Bronchial epithelial cell (primary cell): ENCODE data around the gene POLR1H. TPM values are rescaled to one million over a fixed set of nuclear protein-coding genes. Genes with fewer than 3 reads are reported as not detected.

Experiments used
- DNase-seq: peaks from one replicate; pipeline ENCODE4 v3.0.0-alpha.2; 2010; ENCODE audit warnings: low read depth
- FAIRE-seq: peaks from 2 replicates; lab custom pipeline; 2011; peaks lifted over from hg19 to GRCh38; lab: Jason Lieb, UNC
- H3K27me3 ChIP-seq: 2 replicates; pipeline ENCODE4 v1.5.1; 2011; ENCODE audit warnings: low read length; ENCODE audit not compliant: control insufficient read depth, insufficient read depth
- H3K36me3 ChIP-seq: 2 replicates; pipeline ENCODE4 v1.5.1; 2011; ENCODE audit warnings: low read length; ENCODE audit not compliant: control insufficient read depth, insufficient read depth
- H3K4me3 ChIP-seq: 2 replicates; pipeline ENCODE4 v1.5.1; 2011; ENCODE audit warnings: mild to moderate bottlenecking, low read depth, low read length, control low read depth
- total RNA-seq: library from RNA; depleted of rRNA; stranded (reverse); fragments of >200 nt; gene quantifications from 2 replicates; pipeline ENCODE4 v1.2.1, GENCODE V29; 2014
- TF ChIP-seq, protein P1 (sequence below): IDR thresholded peaks from 2 replicates; pipeline ENCODE4 v1.5.1; 2011; ENCODE audit warnings: mild to moderate bottlenecking, moderate library complexity, low read length, control low read depth, inconsistent platforms; ENCODE audit not compliant: insufficient read depth, severe bottlenecking

POLR1H gene
- total RNA-seq, 1 donor from 2014 or later = 62.1 TPM

DNA sequence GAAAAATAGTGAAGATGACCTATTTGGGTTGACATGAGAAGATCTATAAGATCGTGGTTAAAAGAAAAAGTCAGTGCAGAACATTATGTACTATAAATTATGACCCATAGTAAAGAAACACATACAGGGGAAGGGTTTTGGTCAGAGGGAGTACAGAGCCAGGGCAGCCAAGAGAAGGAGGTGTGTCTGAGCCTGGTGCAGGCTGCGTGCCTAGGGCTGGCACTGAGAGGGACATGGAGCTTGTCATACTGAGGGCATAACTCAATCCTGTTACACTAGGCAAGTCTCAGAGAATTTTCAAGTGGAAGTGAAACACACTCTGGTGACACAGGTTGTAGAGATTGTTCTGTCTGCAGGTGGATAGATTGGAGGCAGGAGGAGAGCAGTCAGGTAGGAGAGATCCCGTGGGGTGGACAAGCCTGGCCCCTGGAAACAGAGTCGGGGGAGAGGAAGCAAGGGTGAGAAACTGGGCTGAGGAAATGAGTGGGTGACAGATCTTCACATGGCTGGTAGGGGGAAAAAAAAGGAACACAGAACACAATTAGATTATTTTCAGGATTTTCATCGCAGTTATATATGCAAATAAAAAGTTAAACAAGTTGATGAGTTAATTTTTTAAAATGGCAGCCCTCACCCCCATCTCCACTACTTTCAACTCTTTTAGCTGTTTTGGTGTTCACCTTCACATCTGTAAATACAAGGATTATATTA lies 33.0 kb downstream of the POLR1H start:
- H3K4me3 ChIP-seq = no peak overlapping the region
- TF ChIP-seq, protein P1, sequence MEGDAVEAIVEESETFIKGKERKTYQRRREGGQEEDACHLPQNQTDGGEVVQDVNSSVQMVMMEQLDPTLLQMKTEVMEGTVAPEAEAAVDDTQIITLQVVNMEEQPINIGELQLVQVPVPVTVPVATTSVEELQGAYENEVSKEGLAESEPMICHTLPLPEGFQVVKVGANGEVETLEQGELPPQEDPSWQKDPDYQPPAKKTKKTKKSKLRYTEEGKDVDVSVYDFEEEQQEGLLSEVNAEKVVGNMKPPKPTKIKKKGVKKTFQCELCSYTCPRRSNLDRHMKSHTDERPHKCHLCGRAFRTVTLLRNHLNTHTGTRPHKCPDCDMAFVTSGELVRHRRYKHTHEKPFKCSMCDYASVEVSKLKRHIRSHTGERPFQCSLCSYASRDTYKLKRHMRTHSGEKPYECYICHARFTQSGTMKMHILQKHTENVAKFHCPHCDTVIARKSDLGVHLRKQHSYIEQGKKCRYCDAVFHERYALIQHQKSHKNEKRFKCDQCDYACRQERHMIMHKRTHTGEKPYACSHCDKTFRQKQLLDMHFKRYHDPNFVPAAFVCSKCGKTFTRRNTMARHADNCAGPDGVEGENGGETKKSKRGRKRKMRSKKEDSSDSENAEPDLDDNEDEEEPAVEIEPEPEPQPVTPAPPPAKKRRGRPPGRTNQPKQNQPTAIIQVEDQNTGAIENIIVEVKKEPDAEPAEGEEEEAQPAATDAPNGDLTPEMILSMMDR = no peak
- no peak for FAIRE-seq
- H3K27me3 ChIP-seq = peaks cover 1% of the 10 kb centered on the region
- H3K36me3 ChIP-seq = no peaks in the 10 kb centered on the region
- DNase-seq = no peak

- H3K36me3 ChIP-seq = no peaks in the 10 kb centered on the region
- FAIRE-seq (no peak), DNase-seq (no peak)
- TF ChIP-seq, protein P1 = no peak
- H3K4me3 ChIP-seq = no peak overlapping the region
- H3K27me3 ChIP-seq = peaks cover 1% of the 10 kb centered on the region
Observed at GRCh38 chr6:30096829-30097228, 35.8 kb downstream of the POLR1H start.

DNA sequence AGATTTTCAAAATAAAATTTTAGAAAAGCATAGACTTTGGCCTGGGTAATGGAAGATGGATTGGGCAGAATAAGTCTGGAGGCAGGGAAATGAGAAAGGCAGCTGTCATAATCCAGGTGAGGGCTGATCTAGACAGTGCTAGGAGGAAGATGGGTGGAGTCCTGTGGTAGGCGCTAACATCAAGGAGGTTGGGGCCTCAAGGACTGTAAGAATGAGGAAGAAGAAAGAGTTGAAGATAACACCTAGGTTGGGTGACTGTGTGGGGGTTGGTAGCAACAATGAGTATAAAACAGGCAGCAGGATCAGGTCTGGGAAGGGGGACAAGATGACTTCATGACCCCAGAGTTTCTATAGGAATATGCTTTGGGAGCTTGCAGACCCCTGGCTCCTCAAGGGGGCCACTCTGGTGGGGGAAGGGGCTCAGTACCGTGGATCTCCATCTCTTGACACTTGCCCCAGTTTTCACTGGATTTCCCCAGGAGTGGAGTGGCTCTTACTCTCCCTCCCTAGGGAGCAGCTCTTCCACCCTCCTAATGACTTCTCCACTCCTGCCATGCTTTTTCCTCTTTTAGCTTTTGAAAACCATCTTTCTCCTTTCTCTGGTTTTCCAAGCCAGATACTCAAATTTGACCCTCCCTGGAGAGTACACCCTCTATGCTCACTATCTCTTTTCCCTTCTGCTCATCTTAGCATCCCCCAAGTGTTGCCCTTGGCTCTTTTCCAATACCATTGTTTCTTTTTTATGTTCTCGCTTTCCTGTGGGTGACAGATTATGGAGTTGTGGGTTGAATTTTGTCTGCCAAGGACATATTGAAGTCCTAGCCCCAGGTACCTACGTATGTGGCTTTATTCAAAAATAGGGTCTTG lies 37.1 kb downstream of the POLR1H start:
- TF ChIP-seq, protein P1 = no peak
- FAIRE-seq (no peak), DNase-seq (no peak)
- Histone ChIP-seq H3K4me3 (no peak overlapping the region), H3K36me3 (no peaks in the 10 kb centered on the region), H3K27me3 (peaks cover 1% of the 10 kb centered on the region)

GRCh38 chr6:30100154-30100553 lies 39.1 kb downstream of the POLR1H start:
- peak overlapping the region; percentile 31 for H3K4me3 ChIP-seq
- no peak for FAIRE-seq
- no peaks in the 10 kb centered on the region for H3K27me3 ChIP-seq
- no peaks in the 10 kb centered on the region for H3K36me3 ChIP-seq
- no peak for DNase-seq
- TF ChIP-seq, protein P1 = no peak

DNA sequence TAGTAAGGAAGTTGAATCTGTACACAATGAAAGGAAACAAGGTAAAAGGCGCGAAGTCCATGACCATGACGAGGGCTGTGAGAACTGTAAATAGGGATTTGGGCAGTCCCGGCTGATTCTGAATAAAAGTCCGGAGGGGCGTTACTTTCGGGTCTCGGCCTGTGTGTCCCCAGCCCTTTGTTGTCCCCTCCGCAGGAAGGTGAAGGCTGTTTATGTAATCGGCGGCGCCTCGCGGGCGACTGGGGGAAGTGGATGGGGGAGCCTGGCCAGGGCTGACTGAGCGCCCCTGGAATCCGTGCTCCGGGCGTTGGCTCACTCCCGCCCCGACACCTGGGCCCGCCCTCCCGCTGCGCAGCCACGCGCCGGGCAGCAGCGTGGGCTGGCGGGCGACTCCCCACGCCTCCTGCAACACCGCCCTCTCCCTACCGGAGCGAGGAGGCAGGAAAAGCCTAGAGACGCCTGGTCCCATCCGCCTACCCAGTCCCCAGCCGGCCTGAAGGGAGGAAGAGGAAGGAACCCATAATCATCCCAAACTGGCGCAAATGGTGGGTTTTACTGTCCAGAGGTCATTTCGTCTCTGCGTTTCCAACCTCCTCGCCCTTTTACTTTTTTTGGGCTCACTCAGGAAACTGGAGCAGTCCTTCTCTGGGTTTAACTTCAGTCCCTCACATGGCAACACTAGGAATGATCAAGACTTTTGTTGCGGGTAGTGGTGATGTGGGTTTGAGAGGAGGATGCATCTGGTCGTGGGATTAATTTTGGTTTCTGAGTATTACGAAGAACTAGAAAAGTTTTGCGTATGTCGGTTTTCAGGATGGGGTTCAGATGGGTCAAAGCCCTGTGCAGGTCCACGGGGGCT lies 39.7 kb downstream of the POLR1H start:
- Histone ChIP-seq H3K27me3 (no peaks in the 10 kb centered on the region), H3K4me3 (peak overlapping the region; percentile 31), H3K36me3 (no peaks in the 10 kb centered on the region)
- DNase-seq (peak; percentile 58), FAIRE-seq (no peak)
- TF ChIP-seq, protein P1 = peak; percentile 18
